ENCODE measurements around the gene ILDR2. TPM values are rescaled to one million over a fixed set of nuclear protein-coding genes. Genes with fewer than 3 reads are reported as not detected.
A peak's percentile ranks its signal among the peaks of the same experiment; 100 is the strongest.

The ILDR2 gene
- total and polyA plus RNA-seq, 9 of the 15 experiments (the other 6 are each of a cell fraction or from before 2014, with no cell fraction given), result 0.03 to 0.31 (median 0.18) TPM; not detected in 2

GRCh38 chr1:166875734-166876539 is 99.4 kb downstream of the ILDR2 start, which contains the start of gene TADA1 (continued):
- TF ChIP-seq ZNF407 (IDR thresholded peaks at IDR 0.05; ENCODE audit: low read depth) (peak; percentile 83), TEAD4 (IDR thresholded peaks at IDR 0.05; ENCODE audit: low read length) (0 out of 2 replicates have a peak, but pooled peaks have one; percentile 18), TEAD4 (CRISPR knock-in tag; IDR thresholded peaks at IDR 0.05; ENCODE audit: borderline replicate concordance) (peak; percentile 83; the same call in 1 of the 2 replicates), MAX (CRISPR knock-in tag; IDR thresholded peaks at IDR 0.05) (peak; percentile 90), TAF15 (IDR thresholded peaks at IDR 0.05; ENCODE audit: low read depth, low read length) (no peak), MIER1 (IDR thresholded peaks at IDR 0.05; ENCODE audit: low read depth) (no peak), GABPB2 (CRISPR knock-in tag; conservative IDR thresholded peaks at IDR 0.05) (no peak), ZNF431 (CRISPR knock-in tag; IDR thresholded peaks at IDR 0.05) (no peak; the same call in 1 of the 2 replicates), TBL1XR1 (IDR thresholded peaks at IDR 0.05; ENCODE audit: low read length in 2 of 2) (no peak), IRF9 (tag; IDR thresholded peaks at IDR 0.05) (no peak), ESRRB (CRISPR knock-in tag; IDR thresholded peaks at IDR 0.05; ENCODE audit: borderline replicate concordance) (no peak), ETS1 (conservative IDR thresholded peaks at IDR 0.05; ENCODE audit: control insufficient read depth, low read depth, low read length) (peak; percentile 42; the same call in 1 of the 2 replicates), RBM39 (optimal IDR thresholded peaks at IDR 0.05; ENCODE audit: low read depth, low read length) (no peak), ADNP (tag; IDR thresholded peaks at IDR 0.05) (no peak), ZNF140 (CRISPR knock-in tag; IDR thresholded peaks at IDR 0.05) (no peak)

Data from K562 (cell line).